Endothelial cell of umbilical vein (primary cell): ENCODE data around the gene KATNIP. TPM values are rescaled to one million over a fixed set of nuclear protein-coding genes. Genes with fewer than 3 reads are reported as not detected.

Experiments
- BruUV-seq: library from RNA; stranded (reverse); fragments of 400-500 nt; replicated peaks from 2 replicates; lab custom pipeline; 2021; lab: Mats Ljungman, UMichigan
- CTCF ChIA-PET: fragments of 300-600, 350-600 bp; sonication (Branson Sonifier 250); formaldehyde crosslinking; loops from one replicate; lab custom pipeline; 2021; ENCODE audit warnings: antibody characterized with exemption, inconsistent platforms; lab: Charles Lee
- POLR2A ChIA-PET: fragments of 300-600, 350-600 bp; sonication (Branson Sonifier 250); formaldehyde crosslinking; loops from one replicate; lab custom pipeline; 2021; ENCODE audit warnings: antibody characterized with exemption, inconsistent platforms; lab: Charles Lee
- DNase-seq: peaks from one replicate; pipeline ENCODE4 v3.0.0-alpha.2; 2011; ENCODE audit warnings: low read depth, low spot score
- FAIRE-seq: peaks from 2 replicates; lab custom pipeline; 2011; peaks lifted over from hg19 to GRCh38; lab: Jason Lieb, UNC
- H2AFZ ChIP-seq: 2 replicates; pipeline ENCODE4 v1.6.0; 2012; ENCODE audit warnings: low read depth, low read length, control low read depth, inconsistent platforms
- H3K27ac ChIP-seq: 2 replicates; pipeline ENCODE4 v1.5.1; 2011; ENCODE audit warnings: low read depth, mild to moderate bottlenecking, control low read depth, low read length, moderate library complexity; ENCODE audit not compliant: insufficient read depth
- H3K27me3 ChIP-seq, 2 experiments: 2 replicates each; pipeline versions ENCODE4 v1.6.0 to v1.6.1; 2011; ENCODE audit warnings: low read length in 2 of 2, mixed read lengths in 1 of 2; ENCODE audit not compliant: control insufficient read depth in 2 of 2, insufficient read depth in 2 of 2
- H3K36me3 ChIP-seq, 2 experiments: 2 replicates in 1 of 2; 3 replicates in 1 of 2; pipeline ENCODE4 v1.5.1; 2011; ENCODE audit warnings: low read length in 2 of 2, mild to moderate bottlenecking in 1 of 2, moderate library complexity in 1 of 2; ENCODE audit not compliant: control insufficient read depth in 2 of 2, insufficient read depth in 2 of 2; ENCODE audit errors: extremely low read depth in 1 of 2
- H3K4me1 ChIP-seq: 3 replicates; pipeline ENCODE4 v1.5.1; 2011; ENCODE audit warnings: mild to moderate bottlenecking, low read length; ENCODE audit not compliant: control insufficient read depth, insufficient read depth; ENCODE audit errors: extremely low read depth
- H3K4me2 ChIP-seq: 2 replicates; pipeline ENCODE4 v1.6.1; 2011; ENCODE audit warnings: low read length, control low read depth, mixed read lengths; ENCODE audit not compliant: insufficient read depth
- H3K4me3 ChIP-seq, 3 experiments: fragments of 200-600 bp in 1 of 3; sonication (generic), shearing (Covaris generic) in 1 of 3; replicated peaks in 1 of 3; 2 replicates each; pipeline ENCODE4 v1.5.1; 2011 to 2016; ENCODE audit warnings: control low read depth in 3 of 3, low read length in 3 of 3, mild to moderate bottlenecking in 2 of 3, inconsistent platforms in 1 of 3, low read depth in 1 of 3, moderate library complexity in 1 of 3; ENCODE audit not compliant: insufficient read depth in 1 of 3
- H3K79me2 ChIP-seq: 2 replicates; pipeline ENCODE4 v1.6.0; 2012; ENCODE audit warnings: low read length, inconsistent platforms; ENCODE audit not compliant: control insufficient read depth, insufficient read depth
- H3K9ac ChIP-seq: replicated peaks from 2 replicates; pipeline ENCODE3; 2011; ENCODE audit warnings: low read length, control low read depth; ENCODE audit not compliant: insufficient read depth; ENCODE audit errors: extremely low read depth
- H3K9me1 ChIP-seq: replicated peaks from 3 replicates; pipeline ENCODE4 v1.6.0; 2011; ENCODE audit warnings: mild to moderate bottlenecking, low read length; ENCODE audit not compliant: control insufficient read depth, insufficient read depth; ENCODE audit errors: extremely low read depth
- H3K9me3 ChIP-seq: replicated peaks from 2 replicates; pipeline ENCODE4 v1.5.1; 2012; ENCODE audit warnings: low read length, inconsistent platforms; ENCODE audit not compliant: control insufficient read depth, insufficient read depth
- H4K20me1 ChIP-seq: replicated peaks from 2 replicates; pipeline ENCODE3; 2011; ENCODE audit warnings: mild to moderate bottlenecking, low read length; ENCODE audit not compliant: control insufficient read depth, insufficient read depth; ENCODE audit errors: extremely low read depth
- CTCF ChIP-seq, 2 donors: IDR thresholded peaks; 1 replicate in 1 of 2; 2 replicates in 1 of 2; pipeline ENCODE4 v1.5.1; 2011; ENCODE audit warnings: low read length in 2 of 2, mild to moderate bottlenecking in 2 of 2, moderate library complexity in 2 of 2, control low read depth in 1 of 2, inconsistent platforms in 1 of 2, low read depth in 1 of 2; ENCODE audit not compliant: insufficient read depth in 1 of 2; ENCODE audit errors: extremely low read depth in 1 of 2
- EZH2 ChIP-seq: IDR thresholded peaks from 2 replicates; pipeline ENCODE4 v1.6.1; 2012; ENCODE audit warnings: borderline replicate concordance, low read depth, mild to moderate bottlenecking, moderate library complexity, low read length, inconsistent platforms; ENCODE audit not compliant: severe bottlenecking
- FOS ChIP-seq: IDR thresholded peaks from 2 replicates; pipeline ENCODE4 v1.6.1; 2011; ENCODE audit warnings: mild to moderate bottlenecking, low read length, moderate library complexity, borderline replicate concordance; ENCODE audit not compliant: insufficient read depth
- GATA2 ChIP-seq: IDR thresholded peaks from 2 replicates; pipeline ENCODE4 v1.7.0; 2011; ENCODE audit warnings: low read depth, mild to moderate bottlenecking, moderate library complexity, mixed read lengths, low read length; ENCODE audit not compliant: insufficient read length, insufficient read depth
- JUN ChIP-seq: IDR thresholded peaks from 2 replicates; pipeline ENCODE4 v1.6.1; 2011; ENCODE audit warnings: borderline replicate concordance, low read depth; ENCODE audit not compliant: insufficient read length, insufficient read depth
- MYC ChIP-seq: IDR thresholded peaks from one replicate; pipeline ENCODE4 v1.6.1; 2011; ENCODE audit warnings: mild to moderate bottlenecking, low read depth, low read length
- POLR2A ChIP-seq: IDR thresholded peaks from 2 replicates; pipeline ENCODE4 v1.6.1; 2012; ENCODE audit warnings: low read depth, mild to moderate bottlenecking, control low read depth, low read length
- POLR2AphosphoS5 ChIP-seq: IDR thresholded peaks from 2 replicates; pipeline ENCODE4 v1.6.1; 2012; ENCODE audit warnings: low read depth, mild to moderate bottlenecking, control low read depth, low read length, moderate library complexity; ENCODE audit not compliant: insufficient read depth
- dilution Hi-C: fragments of 300-500 bp; cut with MboI; formaldehyde crosslinking; loops from one replicate; pipeline ENCODE4 v1.15.0; 2019; ENCODE audit warnings: low sequenced_read_pairs; ENCODE audit not compliant: extremely low pct_ligation_motif_present
- intact Hi-C: fragments of 100-400 bp; cut with micrococcal nuclease; formaldehyde crosslinking; loops from one replicate; pipeline ENCODE4 v1.10.0; 2022
- polyA plus RNA-seq, 4 experiments: library from polyadenylated mRNA; depleted of rRNA in 3 of 4; stranded (reverse) in 3 of 4; unstranded in 1 of 4; fragments of >200 nt; gene quantifications; 2 replicates each; pipeline versions ENCODE4 v1.2.1 to v1.2.3, GENCODE V29; 2011 to 2012; ENCODE audit warnings: missing spikeins in 1 of 4
- total RNA-seq: library from RNA; stranded (reverse); gene quantifications from 2 replicates; pipeline ENCODE4 v1.2.3, GENCODE V29; 2021

Gene KATNIP
- total and polyA plus RNA-seq, 2 donors (not counting 3 experiments of a cell fraction or from before 2014, with no cell fraction given): 14.7 to 30.7 TPM

- Histone ChIP-seq H3K9me1 (no peaks in the 10 kb centered on the region), H3K27me3 (no peaks in the 10 kb centered on the region), H2AFZ (no peak overlapping the region), H3K27ac (no peak overlapping the region), H3K4me3 (no peak overlapping the region), H3K4me1 (peaks cover 10% of the 10 kb centered on the region), H3K9me3 (no peaks in the 10 kb centered on the region), H3K36me3 (peaks cover 2 to 16% of the 10 kb centered on the region in 2 experiments), H3K9ac (no peak overlapping the region), H3K79me2 (no peaks in the 10 kb centered on the region), H3K4me2 (no peak overlapping the region), H4K20me1 (no peaks in the 10 kb centered on the region)
- no TSS peak for BruUV-seq
- no peak for DNase-seq
- CTCF ChIA-PET: interaction anchor here (1.1 to 1.7 kb wide), 2 partner anchors 9 to 16 kb away, joined by 3 to 4 read pairs; no protein-coding TSS in a partner anchor
- TF ChIP-seq POLR2A: no peak
- TF ChIP-seq MYC: no peak
- TF ChIP-seq EZH2: no peak
- no peak for TF ChIP-seq JUN
- TF ChIP-seq FOS: no peak
- TF ChIP-seq GATA2: no peak
- no peak for TF ChIP-seq POLR2AphosphoS5
- dilution Hi-C loops (no loop called here), intact Hi-C loops (no loop called here)
- no peak for FAIRE-seq
- POLR2A ChIA-PET: no interaction called here
Observed at GRCh38 chr16:27517664-27518063, 32.3 kb upstream of the KATNIP start.

GRCh38 chr16:27518226-27518625 is 31.7 kb upstream of the KATNIP start:
- no peak for TF ChIP-seq CTCF (IDR thresholded peaks at IDR 0.05; ENCODE audit: extremely low read depth in 1 of 2, insufficient read depth in 1 of 2, low read depth in 1 of 2, low read length in 2 of 2)
- intact Hi-C loops (no loop called here), dilution Hi-C loops (no loop called here)
- Histone ChIP-seq H4K20me1 (no peaks in the 10 kb centered on the region), H3K4me3 (no peak overlapping the region), H3K27ac (no peak overlapping the region), H3K27me3 (no peaks in the 10 kb centered on the region), H3K9ac (no peak overlapping the region), H3K4me2 (no peak overlapping the region), H3K9me1 (no peaks in the 10 kb centered on the region), H3K9me3 (no peaks in the 10 kb centered on the region), H3K79me2 (no peaks in the 10 kb centered on the region), H3K36me3 (peaks cover 2 to 15% of the 10 kb centered on the region in 2 experiments), H2AFZ (no peak overlapping the region), H3K4me1 (peaks cover 10% of the 10 kb centered on the region)
- CTCF ChIA-PET: interaction anchor here (1.1 to 1.7 kb wide), 2 partner anchors 9 to 16 kb away, joined by 3 to 4 read pairs; no protein-coding TSS in a partner anchor
- POLR2A ChIA-PET: no interaction called here
- DNase-seq: no peak
- BruUV-seq: no TSS peak
- FAIRE-seq: no peak
